ENCODE measurements around the gene FUT6.

- TF ChIP-seq, protein P1, sequence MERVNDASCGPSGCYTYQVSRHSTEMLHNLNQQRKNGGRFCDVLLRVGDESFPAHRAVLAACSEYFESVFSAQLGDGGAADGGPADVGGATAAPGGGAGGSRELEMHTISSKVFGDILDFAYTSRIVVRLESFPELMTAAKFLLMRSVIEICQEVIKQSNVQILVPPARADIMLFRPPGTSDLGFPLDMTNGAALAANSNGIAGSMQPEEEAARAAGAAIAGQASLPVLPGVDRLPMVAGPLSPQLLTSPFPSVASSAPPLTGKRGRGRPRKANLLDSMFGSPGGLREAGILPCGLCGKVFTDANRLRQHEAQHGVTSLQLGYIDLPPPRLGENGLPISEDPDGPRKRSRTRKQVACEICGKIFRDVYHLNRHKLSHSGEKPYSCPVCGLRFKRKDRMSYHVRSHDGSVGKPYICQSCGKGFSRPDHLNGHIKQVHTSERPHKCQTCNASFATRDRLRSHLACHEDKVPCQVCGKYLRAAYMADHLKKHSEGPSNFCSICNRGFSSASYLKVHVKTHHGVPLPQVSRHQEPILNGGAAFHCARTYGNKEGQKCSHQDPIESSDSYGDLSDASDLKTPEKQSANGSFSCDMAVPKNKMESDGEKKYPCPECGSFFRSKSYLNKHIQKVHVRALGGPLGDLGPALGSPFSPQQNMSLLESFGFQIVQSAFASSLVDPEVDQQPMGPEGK (CRISPR knock-in tag; IDR thresholded peaks at IDR 0.05; ENCODE audit: borderline replicate concordance) = no peak
- TF ChIP-seq PPARA (CRISPR knock-in tag; IDR thresholded peaks at IDR 0.05; ENCODE audit: borderline replicate concordance) = no peak
These were observed 50.1 kb downstream of the FUT6 start for GRCh38 chr19:5789351-5789761.
